PC-9 (cell line): ENCODE data around the gene LRSAM1. TPM values are rescaled to one million over a fixed set of nuclear protein-coding genes. Genes with fewer than 3 reads are reported as not detected.

Experiments
- BruUV-seq: library from RNA; stranded (reverse); fragments of 400-500 nt; replicated peaks from 2 replicates; lab custom pipeline; 2021; lab: Mats Ljungman, UMichigan
- CTCF ChIA-PET: fragments of 300-600 bp; sonication (Branson Sonifier 250); formaldehyde crosslinking; loops from one replicate; lab custom pipeline; 2022; ENCODE audit warnings: antibody characterized with exemption; lab: Charles Lee
- POLR2A ChIA-PET: fragments of 300-600 bp; sonication (Branson Sonifier 250); formaldehyde crosslinking; loops from one replicate; lab custom pipeline; 2022; ENCODE audit warnings: antibody characterized with exemption; ENCODE audit not compliant: unreplicated experiment; lab: Charles Lee
- DNase-seq, 2 experiments: peaks; one replicate each; pipeline versions ENCODE4 v3.0.0 to v3.0.0-alpha.2; 2015 to 2022; ENCODE audit warnings: mixed read lengths in 1 of 2
- H2AFZ ChIP-seq: fragments of 200-600 bp; sonication (generic); 2 replicates; pipeline ENCODE4 v1.8.1; 2017; ENCODE audit warnings: antibody characterized with exemption
- H3F3A ChIP-seq: fragments of 200-600 bp; sonication (generic); 2 replicates; pipeline ENCODE4 v1.8.1; 2017; ENCODE audit warnings: antibody characterized with exemption, mild to moderate bottlenecking, low read depth; ENCODE audit not compliant: insufficient read depth
- H3K27ac ChIP-seq: fragments of 200-600 bp; sonication (generic); 2 replicates; pipeline ENCODE4 v1.6.1; 2016; ENCODE audit warnings: mixed run types
- H3K27me3 ChIP-seq: fragments of 200-600 bp; sonication (generic); 2 replicates; pipeline ENCODE4 v1.6.1; 2016; ENCODE audit warnings: low read depth, mixed run types; ENCODE audit not compliant: insufficient read depth
- H3K36me3 ChIP-seq: fragments of 200-600 bp; sonication (generic); 2 replicates; pipeline ENCODE4 v1.6.1; 2016; ENCODE audit warnings: low read depth, mixed run types
- H3K4me1 ChIP-seq: fragments of 200-600 bp; sonication (generic); replicated peaks from 2 replicates; pipeline ENCODE4 v1.6.1; 2016; ENCODE audit warnings: mixed run types; ENCODE audit not compliant: insufficient read depth
- H3K4me2 ChIP-seq: fragments of 200-600 bp; sonication (generic); 2 replicates; pipeline ENCODE4 v1.6.1; 2017; ENCODE audit warnings: mixed run types
- H3K4me3 ChIP-seq: fragments of 200-600 bp; sonication (generic); 2 replicates; pipeline ENCODE4 v1.6.1; 2016; ENCODE audit warnings: mixed run types
- H3K79me2 ChIP-seq: fragments of 200-600 bp; sonication (generic); 2 replicates; pipeline ENCODE4 v1.6.1; 2017; ENCODE audit warnings: low read depth, mixed run types
- H3K9me2 ChIP-seq: fragments of 200-600 bp; sonication (generic); 2 replicates; pipeline ENCODE4 v1.8.1; 2017; ENCODE audit warnings: mild to moderate bottlenecking; ENCODE audit not compliant: insufficient read depth
- H3K9me3 ChIP-seq: fragments of 200-600 bp; sonication (generic); 2 replicates; pipeline ENCODE4 v1.8.1; 2016; ENCODE audit warnings: low read depth; ENCODE audit not compliant: insufficient read depth
- H4K20me1 ChIP-seq: fragments of 200-600 bp; sonication (generic); 2 replicates; pipeline ENCODE4 v1.8.1; 2017; ENCODE audit not compliant: insufficient read depth
- CTCF ChIP-seq: fragments of 200-600 bp; sonication (generic); conservative IDR thresholded peaks from 2 replicates; pipeline ENCODE4 v1.6.1; 2017; ENCODE audit warnings: mixed run types, antibody characterized with exemption, mild to moderate bottlenecking, moderate library complexity
- EZH2 ChIP-seq: fragments of 200-600 bp; sonication (generic); IDR thresholded peaks from 2 replicates; pipeline ENCODE4 v1.8.0; 2017; ENCODE audit warnings: antibody characterized with exemption, low read depth
- intact Hi-C: fragments of 100-400 bp; cut with micrococcal nuclease; formaldehyde crosslinking; loops from one replicate; pipeline ENCODE4 v1.10.0; 2022; ENCODE audit not compliant: unreplicated experiment
- total RNA-seq: library from RNA; stranded (reverse); gene quantifications from 2 replicates; pipeline ENCODE4 v1.2.3, GENCODE V29; 2021

The LRSAM1 gene
- total RNA-seq, 1 experiment from 2014 or later = 44.0 TPM

- POLR2A ChIA-PET = interaction anchor here (0.6 kb wide), 2 partner anchors 48 to 58 kb away, joined by 3 to 7 read pairs; no protein-coding TSS in a partner anchor
- peak in 1 of 2 experiments; percentile 58 for DNase-seq
These were observed 4.1 kb downstream of the LRSAM1 start for GRCh38 chr9:127455324-127455992.

GRCh38 chr9:127457191-127457878 is 6.0 kb downstream of the LRSAM1 start:
- H3K4me3 ChIP-seq = no peak overlapping the region

More at GRCh38 chr9:127455324-127455992, 4.1 kb downstream of the LRSAM1 start:
- H3K4me3 ChIP-seq = no peak overlapping the region
- peaks cover 6% of the 10 kb centered on the region for H3K4me1 ChIP-seq
- BruUV-seq = no TSS peak
- no peaks in the 10 kb centered on the region for H3K9me3 ChIP-seq
- H3K27me3 ChIP-seq = no peaks in the 10 kb centered on the region
- no peaks in the 10 kb centered on the region for H3K9me2 ChIP-seq
- H2AFZ ChIP-seq = no peak overlapping the region
- no peak overlapping the region for H3K4me2 ChIP-seq
- H4K20me1 ChIP-seq = peaks cover under 1% of the 10 kb centered on the region; the same call in 1 of the 2 replicates
- TF ChIP-seq EZH2 (no peak), CTCF (peak; percentile 47)
- peaks cover 7% of the 10 kb centered on the region for H3F3A ChIP-seq
- H3K27ac ChIP-seq = no peak overlapping the region
- peaks cover 14% of the 10 kb centered on the region for H3K79me2 ChIP-seq
- H3K36me3 ChIP-seq = peaks cover 12% of the 10 kb centered on the region
- intact Hi-C loops = loop anchor here (10.0 kb wide), 1 partner anchor 511 kb away; no protein-coding TSS in a partner anchor
- CTCF ChIA-PET = interaction anchor here (0.6 to 1.5 kb wide), 3 partner anchors 19 to 241 kb away, joined by 3 to 7 read pairs (median 4); no protein-coding TSS in a partner anchor

More at GRCh38 chr9:127457191-127457878, 6.0 kb downstream of the LRSAM1 start:
- H3K36me3 ChIP-seq = 0 out of 2 replicates have a peak, but pooled peaks cover 7% of the 10 kb centered on the region
- peaks cover 5% of the 10 kb centered on the region for H3K4me1 ChIP-seq
- no peaks in the 10 kb centered on the region for H3K9me2 ChIP-seq
- H3F3A ChIP-seq = no peaks in the 10 kb centered on the region
- no TSS peak for BruUV-seq
- H3K9me3 ChIP-seq = no peaks in the 10 kb centered on the region
- H3K27me3 ChIP-seq = no peaks in the 10 kb centered on the region
- no peaks in the 10 kb centered on the region for H4K20me1 ChIP-seq
- ChIA-PET CTCF (interaction anchor here (0.5 to 0.6 kb wide), 2 partner anchors 42 to 241 kb away, joined by 3 read pairs; no protein-coding TSS in a partner anchor), POLR2A (interaction anchor here (0.6 kb wide), 1 partner anchor 251 kb away, joined by 5 read pairs; no protein-coding TSS in a partner anchor)
- no peak overlapping the region for H3K27ac ChIP-seq
- no peak for DNase-seq
- H2AFZ ChIP-seq = no peak overlapping the region
- TF ChIP-seq CTCF (no peak), EZH2 (no peak)
- no peak overlapping the region for H3K4me2 ChIP-seq
- intact Hi-C loops = loop anchor here (10.0 kb wide), 1 partner anchor 513 kb away; no protein-coding TSS in a partner anchor
- peaks cover 5% of the 10 kb centered on the region; the same call in 1 of the 2 replicates for H3K79me2 ChIP-seq
